B cell (primary cell): ENCODE results near the gene NOX1.

Experiments used
- EZH2 ChIP-seq: IDR thresholded peaks from 2 replicates; pipeline ENCODE4 v1.6.1; 2012; ENCODE audit warnings: borderline replicate concordance, low read depth, mild to moderate bottlenecking, moderate library complexity, low read length; ENCODE audit not compliant: insufficient read depth, poor library complexity, severe bottlenecking
- TF ChIP-seq, protein P1 (sequence below): fragments of 200-600 bp; IDR thresholded peaks from one replicate; pipeline ENCODE4 v1.8.0; 2022; ENCODE audit warnings: antibody characterized with exemption, mild to moderate bottlenecking

DNA sequence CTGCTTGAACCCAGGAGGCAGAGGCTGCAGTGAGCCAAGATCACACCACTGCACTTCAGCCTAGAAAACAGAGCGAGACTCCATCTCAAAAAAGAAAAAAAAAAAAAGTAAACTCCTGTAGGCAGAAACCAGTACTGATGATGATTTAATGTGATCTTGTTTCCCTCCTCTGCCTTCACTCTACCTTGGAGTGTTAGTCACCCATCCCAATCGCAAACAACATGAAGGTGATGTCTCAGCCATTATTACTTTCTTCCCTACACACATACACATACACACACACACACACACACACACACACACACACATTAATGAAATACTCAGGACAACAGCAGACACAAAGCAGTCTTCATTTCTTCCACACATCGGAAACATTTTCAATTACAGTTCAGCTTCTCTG lies 39.0 kb upstream of the NOX1 start:
- TF ChIP-seq, protein P1, sequence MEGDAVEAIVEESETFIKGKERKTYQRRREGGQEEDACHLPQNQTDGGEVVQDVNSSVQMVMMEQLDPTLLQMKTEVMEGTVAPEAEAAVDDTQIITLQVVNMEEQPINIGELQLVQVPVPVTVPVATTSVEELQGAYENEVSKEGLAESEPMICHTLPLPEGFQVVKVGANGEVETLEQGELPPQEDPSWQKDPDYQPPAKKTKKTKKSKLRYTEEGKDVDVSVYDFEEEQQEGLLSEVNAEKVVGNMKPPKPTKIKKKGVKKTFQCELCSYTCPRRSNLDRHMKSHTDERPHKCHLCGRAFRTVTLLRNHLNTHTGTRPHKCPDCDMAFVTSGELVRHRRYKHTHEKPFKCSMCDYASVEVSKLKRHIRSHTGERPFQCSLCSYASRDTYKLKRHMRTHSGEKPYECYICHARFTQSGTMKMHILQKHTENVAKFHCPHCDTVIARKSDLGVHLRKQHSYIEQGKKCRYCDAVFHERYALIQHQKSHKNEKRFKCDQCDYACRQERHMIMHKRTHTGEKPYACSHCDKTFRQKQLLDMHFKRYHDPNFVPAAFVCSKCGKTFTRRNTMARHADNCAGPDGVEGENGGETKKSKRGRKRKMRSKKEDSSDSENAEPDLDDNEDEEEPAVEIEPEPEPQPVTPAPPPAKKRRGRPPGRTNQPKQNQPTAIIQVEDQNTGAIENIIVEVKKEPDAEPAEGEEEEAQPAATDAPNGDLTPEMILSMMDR: no peak
- no peak for TF ChIP-seq EZH2
